SK-N-SH (cell line): ENCODE results near the gene ATF3. TPM values are rescaled to one million over a fixed set of nuclear protein-coding genes. Genes with fewer than 3 reads are reported as not detected.
A peak's percentile ranks its signal among the peaks of the same experiment; 100 is the strongest.

Experiments
- CTCF ChIA-PET: fragments of 300-600, 350-600 bp; formaldehyde crosslinking; extraction: SDS; loops from one replicate; lab custom pipeline; 2021; lab: Yijun Ruan, JAX
- POLR2A ChIA-PET: fragments of 350-600 bp; sonication (Branson Sonifier 250); formaldehyde crosslinking; extraction: SDS; loops from one replicate; lab custom pipeline; 2020; ENCODE audit warnings: antibody characterized with exemption, inconsistent platforms; lab: Yijun Ruan, JAX
- DNase-seq: peaks from one replicate; pipeline ENCODE4 v3.0.0; 2012
- H2AFZ ChIP-seq: fragments of 200-600 bp; sonication (generic); 2 replicates; pipeline ENCODE4 v1.8.1; 2016; ENCODE audit warnings: antibody characterized with exemption, mild to moderate bottlenecking, low read depth
- H3F3A ChIP-seq: fragments of 200-600 bp; sonication (generic); replicated peaks from 2 replicates; pipeline ENCODE3; 2016; ENCODE audit warnings: antibody characterized with exemption, mild to moderate bottlenecking; ENCODE audit not compliant: insufficient read depth
- H3K27ac ChIP-seq, 2 experiments: fragments of 200-500 bp in 1 of 2; fragments of 200-600 bp in 1 of 2; sonication (Bioruptor generic) in 1 of 2; sonication (generic), shearing (Covaris generic) in 1 of 2; 2 replicates each; pipeline versions ENCODE4 v1.5.1 to v1.6.1; 2014 to 2016; ENCODE audit warnings: low read depth in 2 of 2, inconsistent platforms in 1 of 2, low read length in 1 of 2, mild to moderate bottlenecking in 1 of 2, mixed read lengths in 1 of 2
- H3K27me3 ChIP-seq: fragments of 200-600 bp; sonication (generic), shearing (Covaris generic); 2 replicates; pipeline ENCODE4 v1.6.1; 2016; ENCODE audit warnings: mixed run types; ENCODE audit not compliant: insufficient read depth
- H3K36me3 ChIP-seq, 2 experiments: fragments of 200-500 bp in 1 of 2; fragments of 200-600 bp in 1 of 2; sonication (Bioruptor generic) in 1 of 2; sonication (generic) in 1 of 2; replicated peaks in 1 of 2; 2 replicates each; pipeline versions ENCODE3 to v1.5.1; 2014 to 2016; ENCODE audit warnings: low read length in 1 of 2, mild to moderate bottlenecking in 1 of 2; ENCODE audit not compliant: insufficient read depth in 2 of 2, control insufficient read depth in 1 of 2
- H3K4me1 ChIP-seq, 2 experiments: fragments of 200-500 bp in 1 of 2; fragments of 200-600 bp in 1 of 2; sonication (Bioruptor generic) in 1 of 2; sonication (generic), shearing (Covaris generic) in 1 of 2; 2 replicates each; pipeline versions ENCODE4 v1.5.1 to v1.6.1; 2014 to 2016; ENCODE audit warnings: low read depth in 1 of 2, low read length in 1 of 2, mixed run types in 1 of 2; ENCODE audit not compliant: insufficient read depth in 2 of 2, control insufficient read depth in 1 of 2
- H3K4me2 ChIP-seq: fragments of 200-600 bp; sonication (generic), shearing (Covaris generic); 2 replicates; pipeline ENCODE4 v1.6.1; 2017; ENCODE audit warnings: mixed run types
- H3K4me3 ChIP-seq, 2 experiments: fragments of 200-500 bp in 1 of 2; fragments of 200-600 bp in 1 of 2; sonication (Bioruptor generic) in 1 of 2; sonication (generic), shearing (Covaris generic) in 1 of 2; 2 replicates each; pipeline versions ENCODE4 v1.5.1 to v1.8.1; 2014 to 2016; ENCODE audit warnings: low read depth in 2 of 2, inconsistent platforms in 1 of 2, low read length in 1 of 2, mild to moderate bottlenecking in 1 of 2, mixed read lengths in 1 of 2, moderate library complexity in 1 of 2
- H3K79me2 ChIP-seq: fragments of 200-600 bp; sonication (generic); 2 replicates; pipeline ENCODE4 v1.8.1; 2017; ENCODE audit warnings: mild to moderate bottlenecking; ENCODE audit not compliant: insufficient read depth
- H3K9ac ChIP-seq: fragments of 200-600 bp; sonication (generic); 2 replicates; pipeline ENCODE4 v1.6.1; 2017; ENCODE audit warnings: mixed run types
- H3K9me2 ChIP-seq: fragments of 200-600 bp; sonication (generic); 2 replicates; pipeline ENCODE4 v1.6.1; 2017; ENCODE audit warnings: mixed run types
- H3K9me3 ChIP-seq: fragments of 200-600 bp; sonication (generic); 2 replicates; pipeline ENCODE4 v1.6.1; 2017; ENCODE audit warnings: mixed run types, mild to moderate bottlenecking, moderate library complexity
- H4K20me1 ChIP-seq: fragments of 200-600 bp; sonication (generic); 2 replicates; pipeline ENCODE4 v1.6.1; 2017; ENCODE audit warnings: mild to moderate bottlenecking, mixed run types; ENCODE audit not compliant: insufficient read depth
- GABPA ChIP-seq: IDR thresholded peaks from 2 replicates; pipeline ENCODE4 v1.4.0; 2012; ENCODE audit warnings: low read depth, mild to moderate bottlenecking
- JUND ChIP-seq: IDR thresholded peaks from 2 replicates; pipeline ENCODE4 v1.4.0; 2012
- MAX ChIP-seq: IDR thresholded peaks from 2 replicates; pipeline ENCODE4 v1.4.0; 2012; ENCODE audit warnings: low read depth
- MXI1 ChIP-seq: IDR thresholded peaks from 2 replicates; pipeline ENCODE4 v1.6.1; 2012; ENCODE audit warnings: mild to moderate bottlenecking, low read depth, low read length, improper control_type of control experiment
- PBX3 ChIP-seq: IDR thresholded peaks from 2 replicates; pipeline ENCODE4; 2012
- RAD21 ChIP-seq: IDR thresholded peaks from 2 replicates; pipeline ENCODE4 v1.6.1; 2012; ENCODE audit warnings: mild to moderate bottlenecking, low read length
- REST ChIP-seq: IDR thresholded peaks from 2 replicates; pipeline ENCODE4 v1.6.1; 2012; ENCODE audit warnings: mild to moderate bottlenecking, low read depth, low read length, moderate library complexity
- RXRA ChIP-seq: IDR thresholded peaks from 2 replicates; pipeline ENCODE4 v1.4.0; 2012; ENCODE audit warnings: low read depth, mild to moderate bottlenecking, borderline replicate concordance
- TAF1 ChIP-seq: IDR thresholded peaks from 2 replicates; pipeline ENCODE4 v1.6.1; 2012; ENCODE audit warnings: low read depth, mild to moderate bottlenecking, low read length, moderate library complexity, borderline replicate concordance
- ZBTB33 ChIP-seq: IDR thresholded peaks from 2 replicates; pipeline ENCODE4 v1.4.0; 2012; ENCODE audit warnings: low read depth, borderline replicate concordance
- WGBS: methylation state at CpG from one replicate; pipeline ENCODE4 v1.1.6; 2017; ENCODE audit warnings: low lambda C conversion rate; 5-methylcytosine and 5-hydroxymethylcytosine counted together
- polyA plus RNA-seq, 3 experiments: library from polyadenylated mRNA; depleted of rRNA; stranded (reverse); fragments of >200 nt; gene quantifications; 2 replicates each; pipeline ENCODE4 v1.2.3, GENCODE V29; 2012

Gene ATF3
- polyA plus RNA-seq, 1 of the 3 experiments (the other 2 are of a cell fraction), result 29.7 TPM

GRCh38 chr1:212595787-212596714 lies 12.5 kb upstream of the ATF3 start (continued):
- TF ChIP-seq GABPA (no peak; the same call in 1 of the 2 replicates), REST (no peak), ZBTB33 (peak; percentile 66; the same call in 1 of the 2 replicates), MAX (peak; percentile 67), JUND (peak; percentile 92), RXRA (peak; percentile 82)

GRCh38 chr1:212596798-212597197 lies 11.8 kb upstream of the ATF3 start:
- Histone ChIP-seq H3K36me3 (no peaks in the 10 kb centered on the region), H3K4me3 (no peak overlapping the region), H3F3A (peaks cover 11% of the 10 kb centered on the region), H3K9me2 (no peaks in the 10 kb centered on the region), H3K9me3 (no peaks in the 10 kb centered on the region), H3K4me1 (peaks cover 6 to 27% of the 10 kb centered on the region in 2 experiments; a peak in 3 of 4 replicates), H3K27ac (peak overlapping the region; percentile 78 to 86; a peak in 3 of 4 replicates), H2AFZ (peak overlapping the region; percentile 64), H3K9ac (peak overlapping the region; percentile 71), H3K4me2 (peak overlapping the region; percentile 54), H4K20me1 (no peaks in the 10 kb centered on the region), H3K79me2 (no peaks in the 10 kb centered on the region), H3K27me3 (0 out of 2 replicates have a peak, but pooled peaks cover under 1% of the 10 kb centered on the region)
- no peak for TF ChIP-seq TAF1
- TF ChIP-seq RAD21, result no peak
- no peak for TF ChIP-seq MXI1
- no peak for TF ChIP-seq PBX3
- DNase-seq, result no peak
- WGBS, result 95% methylated on average over 3 of the region's 3 CpGs
- ChIA-PET CTCF (interaction anchor here (0.8 to 2.6 kb wide), 6 partner anchors 11 to 120 kb away, joined by 3 to 13 read pairs (median 4); partner anchors contain the start of gene ATF3), POLR2A (no interaction called here)
